Right lobe of liver (tissue), 4 donors: ENCODE results near the gene TXNDC5.

ENCODE experiments used
- POLR2A ChIP-seq: fragments of 450-650 bp; IDR thresholded peaks from one replicate; pipeline ENCODE4 v1.6.1; 2017; ENCODE audit warnings: antibody characterized with exemption, mild to moderate bottlenecking
- TF ChIP-seq, protein P1 (sequence below), 4 donors: fragments of 200-600 bp in 3 of 4; fragments of 450-650 bp in 1 of 4; IDR thresholded peaks; one replicate each; pipeline versions ENCODE4 v1.5.1 to v1.8.0; 2016 to 2022; ENCODE audit warnings: antibody characterized with exemption in 4 of 4, mild to moderate bottlenecking in 2 of 4
- donor health status: DM: no; HTN: no; CAD: no.
- donor health status: DM: no; HTN: no; CAD: no.
- donor health status: DM: no; HTN: yes; CAD: no.

DNA sequence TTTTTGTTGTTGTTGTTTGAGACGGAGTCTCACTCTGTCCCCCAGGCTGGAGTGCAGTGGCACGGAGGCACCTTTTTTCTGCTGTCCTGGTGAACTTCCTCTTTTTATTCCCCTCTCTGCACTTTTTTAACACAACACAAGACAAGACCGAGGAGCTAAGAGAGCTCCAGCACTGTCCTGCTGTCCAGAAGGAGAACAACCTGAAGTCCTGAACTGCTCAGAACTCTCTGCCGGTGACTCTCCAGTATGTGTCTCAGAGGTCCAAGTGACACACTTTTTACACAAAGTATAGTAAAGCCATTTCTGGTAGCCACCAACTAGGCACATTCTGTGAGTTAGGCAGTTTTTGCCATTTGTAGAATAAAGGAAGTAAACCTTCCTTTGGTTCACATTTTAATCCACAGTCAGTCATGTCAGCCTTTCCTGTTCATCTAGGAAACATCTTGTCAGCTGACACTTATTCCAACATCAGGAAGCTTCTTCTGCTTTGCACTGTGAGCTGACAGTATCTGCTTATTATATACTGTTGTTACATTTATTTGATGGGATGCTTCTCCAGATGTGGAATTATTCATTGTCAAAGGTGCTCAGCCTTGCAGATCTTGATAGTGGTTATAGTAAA is 28.1 kb upstream of the TXNDC5 start:
- TF ChIP-seq POLR2A, result no peak
- TF ChIP-seq, protein P1, sequence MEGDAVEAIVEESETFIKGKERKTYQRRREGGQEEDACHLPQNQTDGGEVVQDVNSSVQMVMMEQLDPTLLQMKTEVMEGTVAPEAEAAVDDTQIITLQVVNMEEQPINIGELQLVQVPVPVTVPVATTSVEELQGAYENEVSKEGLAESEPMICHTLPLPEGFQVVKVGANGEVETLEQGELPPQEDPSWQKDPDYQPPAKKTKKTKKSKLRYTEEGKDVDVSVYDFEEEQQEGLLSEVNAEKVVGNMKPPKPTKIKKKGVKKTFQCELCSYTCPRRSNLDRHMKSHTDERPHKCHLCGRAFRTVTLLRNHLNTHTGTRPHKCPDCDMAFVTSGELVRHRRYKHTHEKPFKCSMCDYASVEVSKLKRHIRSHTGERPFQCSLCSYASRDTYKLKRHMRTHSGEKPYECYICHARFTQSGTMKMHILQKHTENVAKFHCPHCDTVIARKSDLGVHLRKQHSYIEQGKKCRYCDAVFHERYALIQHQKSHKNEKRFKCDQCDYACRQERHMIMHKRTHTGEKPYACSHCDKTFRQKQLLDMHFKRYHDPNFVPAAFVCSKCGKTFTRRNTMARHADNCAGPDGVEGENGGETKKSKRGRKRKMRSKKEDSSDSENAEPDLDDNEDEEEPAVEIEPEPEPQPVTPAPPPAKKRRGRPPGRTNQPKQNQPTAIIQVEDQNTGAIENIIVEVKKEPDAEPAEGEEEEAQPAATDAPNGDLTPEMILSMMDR (IDR thresholded peaks at IDR 0.05), result no peak
